WTC11 (cell line): Measurements from ENCODE around the gene NRG3. TPM values are rescaled to one million over a fixed set of nuclear protein-coding genes. Genes with fewer than 3 reads are reported as not detected.

Experiments used
- ATAC-seq: fragments of 200-7000 bp; cut with Tn5 transposase; 2 replicates; pipeline ENCODE4 v1.10.0; 2021; ENCODE audit warnings: mild to moderate bottlenecking, moderate library complexity
- CTCF ChIA-PET: fragments of 300-600 bp; sonication (Branson Sonifier 250); formaldehyde crosslinking; loops from one replicate; lab custom pipeline; 2021; ENCODE audit warnings: antibody characterized with exemption; lab: Charles Lee
- POLR2A ChIA-PET: fragments of 350-600 bp; sonication (Branson Sonifier 250); formaldehyde crosslinking; loops from one replicate; lab custom pipeline; 2021; ENCODE audit warnings: antibody characterized with exemption; lab: Charles Lee
- DNase-seq: peaks from one replicate; pipeline ENCODE4 v3.0.0; 2021; ENCODE audit warnings: low spot score
- H3K27ac Mint-ChIP-seq: 2 replicates; pipeline ENCODE4 v1.8.0; 2021; ENCODE audit warnings: mixed read lengths
- H3K27me3 Mint-ChIP-seq: 2 replicates; pipeline ENCODE4 v1.8.0; 2021; ENCODE audit warnings: low read depth, mild to moderate bottlenecking, moderate library complexity, mixed read lengths
- H3K36me3 Mint-ChIP-seq: 2 replicates; pipeline ENCODE4 v1.8.0; 2021; ENCODE audit warnings: mixed read lengths
- H3K4me1 Mint-ChIP-seq: 2 replicates; pipeline ENCODE4 v1.8.0; 2022; ENCODE audit warnings: mixed read lengths
- H3K4me3 Mint-ChIP-seq: 2 replicates; pipeline ENCODE4 v1.8.0; 2021; ENCODE audit warnings: mild to moderate bottlenecking, moderate library complexity, mixed read lengths
- H3K9me3 Mint-ChIP-seq: 2 replicates; pipeline ENCODE4 v1.8.0; 2021; ENCODE audit warnings: mixed read lengths
- ATF2 ChIP-seq: sonication (generic); formaldehyde crosslinking; IDR thresholded peaks from 2 replicates; pipeline ENCODE4 v1.8.1; 2022; ENCODE audit warnings: low read depth, missing genetic modification reagents, borderline replicate concordance
- ELF4 ChIP-seq: sonication (generic); formaldehyde crosslinking; IDR thresholded peaks from 2 replicates; pipeline ENCODE4 v1.8.1; 2022; ENCODE audit warnings: low read depth, mild to moderate bottlenecking, moderate library complexity, missing genetic modification reagents
- FOXK1 ChIP-seq: sonication (generic); formaldehyde crosslinking; IDR thresholded peaks from 2 replicates; pipeline ENCODE4 v1.8.0; 2022; ENCODE audit warnings: mild to moderate bottlenecking, moderate library complexity, missing genetic modification reagents
- GTF2I ChIP-seq: fragments of 250-450 bp; sonication (Bioruptor Pico); conservative IDR thresholded peaks from 2 replicates; pipeline ENCODE4 v1.4.0; 2021; ENCODE audit warnings: mild to moderate bottlenecking
- NR2C2 ChIP-seq: sonication (generic); formaldehyde crosslinking; IDR thresholded peaks from 2 replicates; pipeline ENCODE4 v1.8.0; 2022; ENCODE audit warnings: mild to moderate bottlenecking, missing genetic modification reagents
- NR3C1 ChIP-seq: sonication (generic); formaldehyde crosslinking; conservative IDR thresholded peaks from 2 replicates; pipeline ENCODE4 v1.8.1; 2023; ENCODE audit warnings: low read depth, mild to moderate bottlenecking, missing genetic modification reagents
- SMAD3 ChIP-seq: sonication (generic); formaldehyde crosslinking; IDR thresholded peaks from 2 replicates; pipeline ENCODE4 v1.8.0; 2022; ENCODE audit warnings: missing genetic modification reagents, mild to moderate bottlenecking, borderline replicate concordance
- ZNF263 ChIP-seq: sonication (generic); formaldehyde crosslinking; IDR thresholded peaks from 2 replicates; pipeline ENCODE4 v1.8.1; 2022; ENCODE audit warnings: low read depth, mild to moderate bottlenecking, moderate library complexity, missing genetic modification reagents
- ZNF416 ChIP-seq: fragments of 250-450 bp; sonication (Bioruptor Pico); IDR thresholded peaks from 2 replicates; pipeline ENCODE4 v1.9.0; 2021; ENCODE audit warnings: mild to moderate bottlenecking, inconsistent platforms
- ZNF532 ChIP-seq: fragments of 250-450 bp; sonication (Bioruptor Pico); IDR thresholded peaks from 2 replicates; pipeline ENCODE4 v1.9.0; 2021; ENCODE audit warnings: mild to moderate bottlenecking, borderline replicate concordance
- ZNF671 ChIP-seq: fragments of 250-450 bp; sonication (Bioruptor Pico); IDR thresholded peaks from 2 replicates; pipeline ENCODE4 v1.8.0; 2021; ENCODE audit warnings: mild to moderate bottlenecking
- ZSCAN18 ChIP-seq: fragments of 250-450 bp; sonication (Bioruptor Pico); IDR thresholded peaks from 2 replicates; pipeline ENCODE4 v2.1.2; 2022; ENCODE audit warnings: mild to moderate bottlenecking, moderate library complexity
- total RNA-seq: library from RNA; stranded (reverse); gene quantifications from 3 replicates; pipeline ENCODE4 v1.2.3, GENCODE V29; 2021
- TF ChIP-seq, protein P1 (sequence below): fragments of 250-450 bp; sonication (Bioruptor Pico); conservative IDR thresholded peaks from 2 replicates; pipeline ENCODE4 v1.9.0; 2021; ENCODE audit warnings: mild to moderate bottlenecking
- TF ChIP-seq, protein P2 (sequence below): sonication (generic); formaldehyde crosslinking; IDR thresholded peaks from 2 replicates; pipeline ENCODE4 v1.8.1; 2023; ENCODE audit warnings: mild to moderate bottlenecking, missing genetic modification reagents, moderate library complexity

The NRG3 gene
- total RNA-seq, 1 experiment from 2014 or later, result 7.0 TPM

DNA sequence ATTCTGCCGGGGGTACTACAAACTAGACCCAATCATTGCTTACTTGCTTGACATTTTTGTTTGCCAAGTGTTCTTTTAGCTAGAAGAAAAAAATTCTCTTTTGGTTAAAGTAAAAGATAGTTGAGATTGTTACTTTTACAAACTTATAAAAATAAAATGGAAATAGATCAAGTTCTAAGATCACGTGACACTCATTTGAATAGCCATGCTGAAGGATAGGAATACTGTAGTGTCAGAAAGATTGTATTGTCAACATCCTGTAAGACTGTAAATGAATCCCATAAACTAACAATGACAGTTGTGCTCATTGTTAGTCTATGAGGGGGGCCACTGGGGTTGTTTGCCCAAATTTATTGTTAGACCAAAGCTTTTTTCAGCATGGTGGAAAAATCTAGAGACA is 10.5 kb downstream of the NRG3 start:
- TF ChIP-seq ZNF263 (CRISPR knock-in tag), result no peak
- H3K4me3 Mint-ChIP-seq, result no peak overlapping the region
- H3K27me3 Mint-ChIP-seq, result no peaks in the 10 kb centered on the region
- peaks cover 62% of the 10 kb centered on the region for H3K4me1 Mint-ChIP-seq
- no peaks in the 10 kb centered on the region for H3K9me3 Mint-ChIP-seq
- no peaks in the 10 kb centered on the region for H3K36me3 Mint-ChIP-seq
- ATAC-seq (no peak), DNase-seq (no peak)
- H3K27ac Mint-ChIP-seq, result no peak overlapping the region
- ChIA-PET POLR2A (no interaction called here), CTCF (no interaction called here)

- TF ChIP-seq, protein P1, sequence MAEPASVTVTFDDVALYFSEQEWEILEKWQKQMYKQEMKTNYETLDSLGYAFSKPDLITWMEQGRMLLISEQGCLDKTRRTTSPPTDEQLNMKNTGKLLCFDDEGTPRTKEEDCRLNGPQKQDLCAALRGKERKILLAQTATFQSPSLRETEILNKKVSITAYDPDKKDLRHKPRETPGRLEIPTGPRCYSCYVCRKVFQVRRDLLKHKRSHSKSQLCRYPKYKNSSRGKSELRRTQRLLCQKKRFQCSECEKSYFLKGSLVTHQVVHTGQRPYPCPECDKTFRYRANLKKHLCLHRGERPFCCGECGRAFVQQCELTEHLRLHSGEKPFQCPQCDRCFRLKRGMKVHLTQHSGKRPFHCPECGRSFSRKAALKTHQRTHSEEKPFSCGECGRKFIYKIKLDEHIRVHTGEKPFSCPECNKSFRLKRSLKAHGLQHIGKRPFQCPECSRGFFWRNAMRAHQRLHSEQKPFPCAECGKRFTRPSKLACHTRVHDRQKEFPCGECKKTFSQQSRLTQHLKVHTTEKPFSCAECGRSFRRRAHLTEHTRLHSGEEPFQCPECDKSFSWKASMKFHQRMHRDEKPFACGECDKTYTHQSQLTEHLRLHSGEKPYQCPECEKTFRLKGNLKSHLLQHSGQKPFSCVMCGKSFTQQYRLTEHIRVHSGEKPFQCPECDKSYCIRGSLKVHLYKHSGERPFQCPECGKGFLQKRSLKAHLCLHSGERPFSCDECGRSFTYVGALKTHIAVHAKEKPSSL, result no peak
- TF ChIP-seq, protein P2, sequence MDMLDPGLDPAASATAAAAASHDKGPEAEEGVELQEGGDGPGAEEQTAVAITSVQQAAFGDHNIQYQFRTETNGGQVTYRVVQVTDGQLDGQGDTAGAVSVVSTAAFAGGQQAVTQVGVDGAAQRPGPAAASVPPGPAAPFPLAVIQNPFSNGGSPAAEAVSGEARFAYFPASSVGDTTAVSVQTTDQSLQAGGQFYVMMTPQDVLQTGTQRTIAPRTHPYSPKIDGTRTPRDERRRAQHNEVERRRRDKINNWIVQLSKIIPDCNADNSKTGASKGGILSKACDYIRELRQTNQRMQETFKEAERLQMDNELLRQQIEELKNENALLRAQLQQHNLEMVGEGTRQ (CRISPR knock-in tag), result no peak
- TF ChIP-seq ZSCAN18 (CRISPR knock-in tag), result no peak
- TF ChIP-seq ZNF671 (CRISPR knock-in tag), result no peak
- TF ChIP-seq NR2C2 (CRISPR knock-in tag), result no peak
- TF ChIP-seq ZNF532 (CRISPR knock-in tag), result no peak
- TF ChIP-seq SMAD3 (CRISPR knock-in tag), result no peak
- no peak for TF ChIP-seq NR3C1
- no peak for TF ChIP-seq ZNF416 (CRISPR knock-in tag)
- TF ChIP-seq ATF2 (CRISPR knock-in tag), result no peak
- no peak for TF ChIP-seq FOXK1 (CRISPR knock-in tag)
- no peak for TF ChIP-seq GTF2I
- TF ChIP-seq ELF4 (CRISPR knock-in tag), result no peak
- peaks cover 63% of the 10 kb centered on the region for H3K4me1 Mint-ChIP-seq
- no peak for DNase-seq
- 0 out of 2 replicates have a peak, but pooled peaks cover 4% of the 10 kb centered on the region for H3K9me3 Mint-ChIP-seq
- H3K36me3 Mint-ChIP-seq, result no peaks in the 10 kb centered on the region
- ChIA-PET CTCF (no interaction called here), POLR2A (no interaction called here)
- H3K4me3 Mint-ChIP-seq, result no peak overlapping the region
- H3K27me3 Mint-ChIP-seq, result no peaks in the 10 kb centered on the region
- ATAC-seq, result no peak
- no peak overlapping the region for H3K27ac Mint-ChIP-seq
These were observed 11.9 kb downstream of the NRG3 start for GRCh38 chr10:81886939-81887338.
